Measurements from ENCODE around the gene PCDHGA1.
"Not testable (repeated sequence)": the region's sequence is repeated elsewhere in the genome, so short reads cannot be mapped to it uniquely, and the experiment has no call there.

The PCDHGA1 gene

DNA sequence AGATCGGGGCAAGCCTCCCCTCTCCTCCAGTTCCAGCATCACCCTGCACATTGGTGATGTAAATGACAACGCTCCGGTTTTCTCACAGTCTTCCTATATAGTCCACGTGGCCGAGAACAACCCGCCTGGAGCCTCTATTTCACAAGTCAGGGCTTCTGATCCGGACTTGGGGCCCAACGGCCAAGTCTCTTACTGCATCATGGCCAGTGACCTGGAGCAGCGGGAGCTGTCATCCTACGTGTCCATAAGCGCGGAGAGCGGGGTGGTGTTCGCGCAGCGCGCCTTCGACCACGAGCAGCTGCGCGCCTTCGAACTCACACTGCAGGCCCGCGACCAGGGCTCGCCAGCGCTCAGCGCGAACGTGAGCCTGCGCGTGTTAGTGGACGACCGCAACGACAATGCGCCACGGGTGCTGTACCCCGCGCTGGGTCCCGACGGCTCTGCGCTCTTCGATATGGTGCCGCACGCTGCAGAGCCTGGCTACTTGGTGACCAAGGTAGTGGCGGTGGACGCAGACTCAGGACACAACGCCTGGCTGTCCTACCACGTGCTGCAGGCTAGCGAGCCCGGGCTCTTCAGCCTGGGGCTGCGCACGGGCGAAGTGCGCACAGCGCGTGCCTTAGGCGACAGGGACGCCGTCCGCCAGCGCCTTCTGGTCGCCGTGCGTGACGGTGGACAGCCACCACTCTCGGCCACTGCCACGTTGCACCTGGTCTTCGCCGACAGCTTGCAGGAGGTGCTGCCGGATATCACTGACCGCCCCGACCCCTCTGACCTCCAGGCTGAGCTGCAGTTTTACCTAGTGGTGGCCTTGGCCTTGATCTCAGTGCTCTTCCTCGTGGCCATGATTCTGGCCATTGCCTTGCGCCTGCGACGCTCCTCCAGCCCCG lies 59.1 kb downstream of the PCDHGA1 start:
- TF ChIP-seq, protein P1, sequence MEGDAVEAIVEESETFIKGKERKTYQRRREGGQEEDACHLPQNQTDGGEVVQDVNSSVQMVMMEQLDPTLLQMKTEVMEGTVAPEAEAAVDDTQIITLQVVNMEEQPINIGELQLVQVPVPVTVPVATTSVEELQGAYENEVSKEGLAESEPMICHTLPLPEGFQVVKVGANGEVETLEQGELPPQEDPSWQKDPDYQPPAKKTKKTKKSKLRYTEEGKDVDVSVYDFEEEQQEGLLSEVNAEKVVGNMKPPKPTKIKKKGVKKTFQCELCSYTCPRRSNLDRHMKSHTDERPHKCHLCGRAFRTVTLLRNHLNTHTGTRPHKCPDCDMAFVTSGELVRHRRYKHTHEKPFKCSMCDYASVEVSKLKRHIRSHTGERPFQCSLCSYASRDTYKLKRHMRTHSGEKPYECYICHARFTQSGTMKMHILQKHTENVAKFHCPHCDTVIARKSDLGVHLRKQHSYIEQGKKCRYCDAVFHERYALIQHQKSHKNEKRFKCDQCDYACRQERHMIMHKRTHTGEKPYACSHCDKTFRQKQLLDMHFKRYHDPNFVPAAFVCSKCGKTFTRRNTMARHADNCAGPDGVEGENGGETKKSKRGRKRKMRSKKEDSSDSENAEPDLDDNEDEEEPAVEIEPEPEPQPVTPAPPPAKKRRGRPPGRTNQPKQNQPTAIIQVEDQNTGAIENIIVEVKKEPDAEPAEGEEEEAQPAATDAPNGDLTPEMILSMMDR (IDR thresholded peaks at IDR 0.05): no peak
- DNase-seq (ENCODE audit: low spot score): no peak
- H3K4me3 ChIP-seq: peak overlapping the region; percentile 43
- no peak overlapping the region for H3K27ac ChIP-seq

DNA sequence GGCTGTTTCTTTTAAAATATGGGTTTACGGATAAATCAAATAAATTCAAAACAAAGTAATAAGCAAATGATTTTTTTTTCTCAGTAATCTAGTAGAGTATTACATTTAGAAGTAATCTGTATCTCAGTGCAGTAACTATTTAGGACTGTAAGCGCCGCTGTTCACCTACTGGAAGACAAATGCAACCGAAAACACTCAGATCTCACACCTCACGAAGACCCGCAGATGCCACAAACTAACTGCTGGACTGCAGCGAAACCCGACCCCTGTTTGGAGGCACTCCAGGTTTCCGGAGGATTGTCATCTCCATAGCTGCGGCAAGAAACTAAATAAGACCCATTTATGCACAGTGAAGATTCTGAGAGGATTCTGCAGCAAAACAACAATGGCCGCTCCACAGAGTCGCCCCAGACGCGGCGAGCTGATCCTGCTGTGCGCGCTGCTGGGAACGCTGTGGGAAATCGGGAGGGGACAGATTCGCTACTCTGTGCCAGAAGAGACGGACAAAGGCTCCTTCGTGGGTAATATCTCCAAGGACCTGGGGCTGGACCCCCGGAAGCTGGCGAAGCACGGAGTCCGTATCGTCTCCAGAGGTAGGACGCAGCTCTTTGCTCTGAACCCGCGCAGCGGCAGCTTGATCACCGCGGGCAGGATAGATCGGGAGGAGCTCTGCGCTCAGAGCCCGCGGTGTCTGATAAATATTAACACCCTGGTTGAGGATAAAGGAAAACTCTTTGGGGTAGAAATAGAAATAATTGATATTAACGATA lies 62.3 kb downstream of the PCDHGA1 start, which contains the start of gene PCDHGA8:
Gene PCDHGA8 (plus strand): TSS at position 205 of the 770 bp plus-strand sequence. CDS start 181 bp downstream, at position 386.
- DNase-seq (ENCODE audit: low spot score): no peak
- Histone ChIP-seq H3K4me3 (peak within 1 kb of the TSS; percentile 25), H3K27ac (no peak within 1 kb of the TSS)
- TF ChIP-seq, protein P1 (IDR thresholded peaks at IDR 0.05): no peak

DNA sequence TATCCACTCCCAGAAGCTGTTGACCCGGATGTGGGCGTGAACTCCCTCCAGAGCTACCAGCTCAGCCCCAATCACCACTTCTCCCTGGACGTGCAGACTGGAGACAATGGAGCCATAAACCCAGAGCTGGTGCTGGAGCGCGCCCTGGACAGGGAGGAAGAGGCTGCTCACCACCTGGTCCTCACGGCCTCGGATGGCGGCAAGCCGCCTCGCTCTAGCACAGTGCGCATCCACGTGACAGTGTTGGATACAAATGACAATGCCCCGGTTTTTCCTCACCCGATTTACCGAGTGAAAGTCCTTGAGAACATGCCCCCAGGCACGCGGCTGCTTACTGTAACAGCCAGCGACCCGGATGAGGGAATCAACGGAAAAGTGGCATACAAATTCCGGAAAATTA lies 63.0 kb downstream of the PCDHGA1 start:
- TF ChIP-seq, protein P1 (IDR thresholded peaks at IDR 0.05): no peak
- Histone ChIP-seq H3K4me3 (peak overlapping the region; percentile 25), H3K27ac (no peak overlapping the region)
- DNase-seq (ENCODE audit: low spot score): no peak

DNA sequence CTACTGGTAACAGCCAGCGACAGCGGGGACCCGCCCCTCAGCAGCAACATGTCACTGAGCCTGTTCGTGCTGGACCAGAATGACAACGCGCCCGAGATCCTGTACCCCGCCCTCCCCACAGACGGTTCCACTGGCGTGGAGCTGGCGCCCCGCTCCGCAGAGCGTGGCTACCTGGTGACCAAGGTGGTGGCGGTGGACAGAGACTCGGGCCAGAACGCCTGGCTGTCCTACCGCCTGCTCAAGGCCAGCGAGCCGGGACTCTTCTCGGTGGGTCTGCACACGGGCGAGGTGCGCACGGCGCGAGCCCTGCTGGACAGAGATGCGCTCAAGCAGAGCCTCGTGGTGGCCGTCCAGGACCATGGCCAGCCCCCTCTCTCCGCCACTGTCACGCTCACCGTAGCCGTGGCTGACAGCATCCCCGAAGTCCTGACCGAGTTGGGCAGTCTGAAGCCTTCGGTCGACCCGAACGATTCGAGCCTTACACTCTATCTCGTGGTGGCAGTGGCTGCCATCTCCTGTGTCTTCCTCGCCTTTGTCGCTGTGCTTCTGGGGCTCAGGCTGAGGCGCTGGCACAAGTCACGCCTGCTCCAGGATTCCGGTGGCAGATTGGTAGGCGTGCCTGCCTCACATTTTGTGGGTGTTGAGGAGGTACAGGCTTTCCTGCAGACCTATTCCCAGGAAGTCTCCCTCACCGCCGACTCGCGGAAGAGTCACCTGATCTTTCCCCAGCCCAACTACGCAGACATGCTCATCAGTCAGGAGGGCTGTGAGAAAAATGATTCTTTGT lies 64.3 kb downstream of the PCDHGA1 start:
- not testable (repeated sequence) for H3K27ac ChIP-seq; H3K4me3 ChIP-seq; DNase-seq (ENCODE audit: low spot score)

DNA sequence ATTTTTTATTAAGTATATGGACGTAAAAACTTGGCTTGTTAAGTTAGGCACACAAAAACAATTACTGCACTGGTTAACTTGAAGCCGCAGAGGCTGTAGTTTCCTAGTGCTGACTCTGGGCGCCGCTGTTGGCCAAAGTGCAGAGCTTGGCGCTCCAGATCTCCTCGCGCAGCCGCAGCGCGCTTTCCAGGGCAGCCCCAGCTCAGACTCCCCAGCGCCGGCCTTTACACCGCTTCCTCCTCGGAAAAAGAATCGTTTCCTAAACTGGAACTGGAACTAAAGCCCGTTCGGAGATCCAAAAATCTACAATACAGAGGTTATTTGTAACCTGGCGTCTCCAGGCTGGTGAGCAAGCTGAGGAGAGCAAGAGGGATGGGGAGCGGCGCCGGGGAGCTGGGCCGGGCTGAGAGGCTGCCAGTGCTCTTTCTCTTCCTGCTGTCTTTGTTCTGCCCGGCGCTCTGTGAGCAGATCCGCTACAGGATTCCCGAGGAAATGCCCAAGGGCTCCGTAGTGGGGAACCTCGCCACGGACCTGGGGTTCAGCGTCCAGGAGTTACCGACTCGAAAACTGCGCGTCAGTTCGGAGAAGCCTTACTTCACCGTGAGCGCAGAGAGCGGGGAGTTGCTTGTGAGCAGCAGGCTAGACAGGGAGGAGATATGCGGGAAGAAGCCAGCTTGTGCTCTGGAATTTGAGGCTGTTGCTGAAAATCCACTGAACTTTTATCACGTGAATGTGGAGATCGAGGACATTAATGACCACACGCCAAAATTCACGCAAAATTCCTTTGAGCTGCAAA lies 67.6 kb downstream of the PCDHGA1 start, which contains the start of gene PCDHGB5:
Gene PCDHGB5 (plus strand): TSS at position 192 of the 796 bp plus-strand sequence. CDS start 181 bp downstream, at position 373.
- not testable (repeated sequence) for H3K27ac ChIP-seq; DNase-seq (ENCODE audit: low spot score)
- H3K4me3 ChIP-seq: peak within 1 kb of the TSS; percentile 59

DNA sequence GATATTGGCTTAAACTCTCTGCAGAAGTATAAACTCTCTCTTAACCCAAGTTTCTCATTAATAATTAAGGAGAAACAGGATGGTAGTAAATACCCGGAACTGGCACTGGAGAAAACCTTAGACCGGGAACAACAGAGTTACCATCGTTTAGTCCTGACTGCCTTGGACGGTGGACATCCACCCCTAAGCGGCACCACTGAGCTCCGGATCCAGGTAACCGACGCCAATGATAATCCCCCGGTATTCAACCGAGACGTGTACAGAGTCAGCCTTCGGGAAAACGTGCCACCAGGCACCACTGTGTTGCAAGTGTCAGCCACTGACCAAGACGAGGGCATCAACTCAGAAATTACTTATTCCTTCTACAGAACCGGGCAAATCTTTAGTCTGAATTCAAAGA lies 68.3 kb downstream of the PCDHGA1 start:
- TF ChIP-seq, protein P1 (IDR thresholded peaks at IDR 0.05): no peak
- DNase-seq (ENCODE audit: low spot score): no peak
- H3K27ac ChIP-seq: no peak overlapping the region

DNA sequence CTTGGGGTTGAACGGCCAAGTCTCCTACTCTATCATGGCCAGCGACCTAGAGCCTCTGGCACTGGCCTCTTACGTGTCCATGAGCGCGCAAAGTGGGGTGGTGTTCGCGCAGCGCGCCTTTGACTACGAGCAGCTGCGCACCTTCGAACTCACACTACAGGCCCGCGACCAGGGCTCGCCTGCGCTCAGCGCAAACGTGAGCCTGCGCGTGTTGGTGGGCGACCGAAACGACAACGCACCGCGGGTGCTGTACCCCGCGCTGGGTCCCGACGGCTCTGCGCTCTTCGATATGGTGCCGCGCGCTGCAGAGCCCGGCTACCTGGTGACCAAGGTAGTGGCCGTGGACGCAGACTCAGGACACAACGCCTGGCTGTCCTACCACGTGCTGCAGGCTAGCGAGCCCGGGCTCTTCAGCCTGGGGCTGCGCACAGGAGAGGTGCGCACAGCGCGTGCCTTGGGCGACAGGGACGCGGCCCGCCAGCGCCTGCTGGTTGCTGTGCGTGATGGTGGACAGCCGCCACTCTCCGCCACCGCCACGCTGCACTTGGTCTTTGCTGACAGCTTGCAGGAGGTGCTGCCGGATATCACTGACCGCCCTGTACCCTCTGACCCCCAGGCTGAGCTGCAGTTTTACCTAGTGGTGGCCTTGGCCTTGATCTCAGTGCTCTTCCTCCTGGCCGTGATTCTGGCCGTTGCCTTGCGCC lies 69.4 kb downstream of the PCDHGA1 start:
- DNase-seq (ENCODE audit: low spot score): no peak
- no peak overlapping the region for H3K27ac ChIP-seq
- H3K4me3 ChIP-seq: peak overlapping the region; percentile 53
- TF ChIP-seq, protein P1 (IDR thresholded peaks at IDR 0.05): no peak

More for the DNA sequence above, 68.3 kb downstream of the PCDHGA1 start:
- peak overlapping the region; percentile 53 for H3K4me3 ChIP-seq

Data from coronary artery (tissue), 2 donors.